NAMALWA (cell line): Measurements from ENCODE around the gene SLC16A11.
"Not testable (repeated sequence)": the region's sequence is repeated elsewhere in the genome, so short reads cannot be mapped to it uniquely, and the experiment has no call there.

ENCODE experiments used
- DNase-seq: peaks from one replicate; pipeline ENCODE4 v3.0.0-alpha.2; 2015; ENCODE audit warnings: low spot score

Gene SLC16A11, protein sequence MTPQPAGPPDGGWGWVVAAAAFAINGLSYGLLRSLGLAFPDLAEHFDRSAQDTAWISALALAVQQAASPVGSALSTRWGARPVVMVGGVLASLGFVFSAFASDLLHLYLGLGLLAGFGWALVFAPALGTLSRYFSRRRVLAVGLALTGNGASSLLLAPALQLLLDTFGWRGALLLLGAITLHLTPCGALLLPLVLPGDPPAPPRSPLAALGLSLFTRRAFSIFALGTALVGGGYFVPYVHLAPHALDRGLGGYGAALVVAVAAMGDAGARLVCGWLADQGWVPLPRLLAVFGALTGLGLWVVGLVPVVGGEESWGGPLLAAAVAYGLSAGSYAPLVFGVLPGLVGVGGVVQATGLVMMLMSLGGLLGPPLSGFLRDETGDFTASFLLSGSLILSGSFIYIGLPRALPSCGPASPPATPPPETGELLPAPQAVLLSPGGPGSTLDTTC

DNA sequence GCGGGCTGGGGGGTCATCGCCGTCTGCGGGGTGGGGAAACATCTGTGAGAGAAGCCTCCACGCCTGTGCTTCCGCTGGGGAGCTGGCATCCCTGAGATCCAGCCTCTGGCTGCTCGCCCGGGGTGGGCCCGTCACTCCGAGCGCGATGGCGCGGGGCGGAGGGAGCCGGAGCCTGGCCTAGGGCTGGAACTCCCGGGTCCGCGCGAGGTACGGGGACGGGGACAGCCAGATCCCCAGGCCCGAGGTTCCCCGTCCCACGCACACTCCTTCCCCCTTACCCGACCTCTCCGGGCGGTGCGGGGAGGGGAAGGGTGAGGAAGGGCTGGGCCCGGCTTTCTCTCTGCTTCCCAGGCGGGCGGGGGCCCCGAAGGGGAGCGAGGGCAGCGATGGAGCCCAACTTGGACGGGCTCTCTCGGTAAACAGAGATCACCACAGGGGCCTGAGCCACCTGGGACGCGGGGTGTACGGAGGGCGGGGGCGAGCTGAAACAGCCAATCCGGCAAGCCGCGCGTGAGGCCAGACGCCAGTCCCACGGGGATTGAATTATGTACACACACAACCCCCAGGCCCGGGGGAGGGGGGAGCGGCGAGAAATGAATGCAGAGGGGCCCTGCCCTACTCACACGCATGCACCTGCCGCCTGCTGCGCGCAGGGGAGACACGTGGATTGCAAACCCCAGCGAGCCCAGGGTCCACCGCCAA, at the start of gene SLC16A11:
TSS of gene SLC16A11 (minus strand) at position 596 of the 702 bp plus-strand sequence. CDS start at position 17, 579 bp downstream.
- no peak for DNase-seq

GRCh38 chr17:7091311-7092005, 47.6 kb upstream of the SLC16A11 start:
- not testable (repeated sequence) for DNase-seq

GRCh38 chr17:7089570-7089969, 45.7 kb upstream of the SLC16A11 start:
- DNase-seq, result not testable (repeated sequence)

DNA sequence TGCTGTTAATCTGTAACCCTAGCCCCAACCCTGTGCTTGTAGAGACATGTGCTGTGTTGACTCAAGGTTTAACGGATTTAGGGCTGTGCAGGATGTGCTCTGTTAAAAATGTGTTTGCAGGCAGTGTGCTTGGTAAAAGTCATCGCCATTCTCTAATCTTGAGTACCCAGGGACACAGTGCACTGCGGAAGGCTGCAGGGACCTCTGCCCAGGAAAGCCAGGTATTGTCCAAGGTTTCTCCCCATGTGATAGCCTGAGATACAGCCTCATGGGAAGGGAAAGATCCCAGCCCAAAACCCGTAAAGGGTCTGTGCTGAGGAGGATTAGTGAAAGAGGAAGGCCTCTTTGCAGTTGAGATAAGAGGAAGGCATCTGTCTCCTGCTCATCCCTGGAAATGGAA, 44.5 kb upstream of the SLC16A11 start:
- DNase-seq, result not testable (repeated sequence)

- no peak for DNase-seq
Measured at GRCh38 chr17:7084088-7084487, 40.2 kb upstream of the SLC16A11 start.

- no peak for DNase-seq
Measured at GRCh38 chr17:7083592-7083991, 39.7 kb upstream of the SLC16A11 start.

- DNase-seq, result no peak
Measured at GRCh38 chr17:7081341-7082062, 37.6 kb upstream of the SLC16A11 start.

DNA sequence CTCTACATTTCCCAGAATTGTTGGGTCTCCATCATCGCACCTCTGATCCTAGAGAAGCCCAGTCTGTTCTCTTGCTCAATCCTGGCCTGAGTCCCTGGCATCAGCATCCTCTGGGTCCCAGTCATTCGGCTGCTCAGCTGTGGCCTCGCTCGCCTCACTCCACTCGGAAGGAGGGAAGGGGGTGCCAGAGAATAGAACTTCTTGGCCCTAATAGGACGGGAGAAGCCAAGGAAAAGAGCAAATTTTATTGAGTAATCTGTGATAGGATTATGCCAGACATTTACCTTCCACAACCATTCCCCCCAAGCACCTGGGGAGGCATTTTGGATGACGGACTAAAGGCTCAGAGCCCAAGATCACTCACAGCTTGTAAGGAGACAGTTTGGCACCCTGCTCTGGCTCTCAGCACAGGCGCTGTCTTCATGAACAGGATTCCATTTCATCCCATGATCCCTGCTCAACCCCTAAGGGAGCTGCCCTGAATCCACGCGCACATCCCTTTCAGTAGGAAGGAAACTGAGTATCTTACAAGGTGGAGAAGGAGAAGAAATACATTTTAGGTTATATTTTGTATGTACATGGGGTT, 36.7 kb upstream of the SLC16A11 start:
- DNase-seq, result no peak

DNA sequence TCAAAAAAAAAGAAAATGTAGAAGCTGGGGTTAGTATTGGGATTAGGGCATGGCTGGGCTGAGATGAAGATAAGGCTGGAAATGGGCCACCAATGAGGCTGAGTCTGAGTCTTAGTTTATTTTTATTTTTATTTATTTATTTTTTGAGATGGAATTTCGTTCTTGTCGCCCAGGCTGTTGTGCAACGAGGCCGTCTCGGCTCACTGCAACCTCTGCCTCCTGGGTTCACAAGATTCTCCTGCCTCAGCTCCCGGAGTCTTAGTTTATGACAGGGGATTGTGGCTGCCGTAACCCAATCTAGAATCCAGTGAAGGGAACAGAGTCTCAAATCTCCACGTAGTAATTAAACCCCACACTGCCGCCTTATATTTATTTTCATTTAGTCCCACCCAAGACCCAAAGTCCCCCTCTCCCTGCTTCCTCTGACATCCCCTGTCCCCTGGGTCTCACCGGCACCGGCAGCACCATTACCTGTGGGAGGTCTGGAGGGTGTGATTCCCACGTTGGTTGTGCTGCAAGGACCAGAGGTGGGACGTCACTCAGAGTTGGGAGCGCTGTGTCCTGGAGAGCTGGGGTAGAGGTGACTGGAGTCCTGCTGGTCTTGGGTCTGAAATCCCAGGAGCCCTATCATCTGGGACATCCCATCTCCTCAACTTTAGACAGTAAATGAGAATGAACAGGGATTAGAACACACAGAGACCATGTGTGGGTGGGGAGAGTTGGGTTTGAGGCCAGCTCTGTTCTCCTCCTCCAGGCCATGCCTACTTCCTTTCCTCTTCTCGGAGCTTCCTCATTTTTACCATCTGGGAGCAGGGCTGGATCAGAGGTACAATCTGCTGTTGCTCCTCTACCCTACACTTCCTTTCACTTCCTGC, 35.9 kb upstream of the SLC16A11 start, which contains the start of gene CLEC10A:
TSS of gene CLEC10A (minus strand) at position 671 of the 875 bp plus-strand sequence. CDS start 1,439 bp downstream, outside the sequence.
- DNase-seq, result no peak

DNA sequence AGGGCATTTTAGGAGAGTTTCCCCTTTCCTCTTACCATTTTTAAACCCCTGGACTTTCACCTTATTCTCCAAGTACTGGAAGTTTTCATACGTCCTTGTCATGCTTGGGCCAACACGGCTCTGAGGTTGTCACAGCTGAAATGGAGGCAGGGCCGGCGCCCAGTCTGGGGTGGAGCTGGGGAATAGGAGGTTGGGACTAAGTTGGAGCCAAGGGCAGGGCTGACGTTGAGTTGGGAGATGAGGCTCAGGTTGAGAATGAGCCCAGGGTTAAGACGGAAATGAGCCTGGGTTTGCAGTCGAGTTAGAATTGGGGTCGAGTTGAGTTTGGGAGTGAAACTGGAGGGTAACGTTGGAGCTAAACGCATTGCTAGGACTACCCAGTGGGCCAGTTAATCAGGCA, 34.8 kb upstream of the SLC16A11 start:
- DNase-seq, result no peak

- DNase-seq, result no peak
Measured at GRCh38 chr17:7077911-7078546, 34.1 kb upstream of the SLC16A11 start.

- DNase-seq, result no peak
Measured at GRCh38 chr17:7074931-7075330, 31.0 kb upstream of the SLC16A11 start.

DNA sequence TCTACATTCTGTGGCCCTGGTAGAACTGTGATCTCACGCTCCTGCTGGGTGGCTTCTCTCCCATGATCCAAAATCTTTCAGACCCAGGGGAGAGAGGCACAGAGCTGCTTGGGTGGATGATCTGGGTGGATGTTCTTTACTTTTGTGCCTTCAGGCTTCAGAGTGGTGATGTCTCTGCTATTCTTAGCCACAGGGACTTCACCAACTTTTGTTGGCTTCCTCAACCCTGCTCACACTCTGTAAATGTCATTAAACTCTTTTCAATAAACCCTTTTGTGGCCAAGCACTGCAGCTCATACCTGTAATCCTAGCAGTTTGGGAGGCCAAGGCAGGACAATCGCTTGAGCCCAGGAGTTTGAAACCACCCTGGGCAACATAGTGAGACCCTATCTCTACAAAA, 28.5 kb upstream of the SLC16A11 start:
- DNase-seq, result no peak

GRCh38 chr17:7070712-7071111, 26.8 kb upstream of the SLC16A11 start:
- DNase-seq, result no peak

DNA sequence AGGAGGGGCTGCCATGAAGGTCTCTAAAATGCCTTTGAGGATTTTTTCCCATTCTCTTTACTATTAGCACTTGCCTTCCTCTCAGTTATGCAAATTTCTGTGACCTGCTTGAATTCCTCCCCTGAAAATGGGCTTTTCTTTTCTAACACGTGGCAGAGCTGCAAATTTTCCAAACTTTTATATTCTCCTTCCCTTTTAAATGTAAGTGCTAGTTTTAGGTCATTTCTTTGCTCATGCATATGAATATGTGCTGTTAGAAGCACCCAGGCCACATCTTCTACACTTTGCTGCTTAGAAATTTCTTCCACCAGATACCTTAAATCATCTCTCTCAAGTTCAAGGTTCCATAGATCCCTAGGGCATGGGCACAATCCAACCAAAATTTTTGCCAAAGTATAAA, 24.4 kb upstream of the SLC16A11 start:
- no peak for DNase-seq

DNA sequence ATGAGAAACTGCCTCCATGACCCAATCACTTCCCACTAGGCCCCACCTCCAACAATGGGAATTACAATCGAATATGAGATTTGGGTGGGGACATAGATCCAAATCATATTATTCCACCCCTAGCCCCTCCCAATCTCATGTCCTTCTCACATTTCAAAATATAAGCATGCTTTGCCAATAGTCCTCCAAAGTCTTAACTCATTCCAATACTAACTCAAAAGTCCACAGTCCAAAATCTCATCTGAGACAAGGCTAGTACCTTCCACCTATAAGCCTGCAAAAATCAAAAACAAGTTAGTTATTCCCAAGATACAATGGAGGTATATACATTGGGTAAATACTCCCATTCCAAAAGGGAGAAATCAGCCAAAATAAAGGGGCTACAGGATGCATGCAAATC, 23.3 kb upstream of the SLC16A11 start:
- DNase-seq, result no peak

GRCh38 chr17:7064261-7064660, 20.4 kb upstream of the SLC16A11 start:
- DNase-seq, result no peak

DNA sequence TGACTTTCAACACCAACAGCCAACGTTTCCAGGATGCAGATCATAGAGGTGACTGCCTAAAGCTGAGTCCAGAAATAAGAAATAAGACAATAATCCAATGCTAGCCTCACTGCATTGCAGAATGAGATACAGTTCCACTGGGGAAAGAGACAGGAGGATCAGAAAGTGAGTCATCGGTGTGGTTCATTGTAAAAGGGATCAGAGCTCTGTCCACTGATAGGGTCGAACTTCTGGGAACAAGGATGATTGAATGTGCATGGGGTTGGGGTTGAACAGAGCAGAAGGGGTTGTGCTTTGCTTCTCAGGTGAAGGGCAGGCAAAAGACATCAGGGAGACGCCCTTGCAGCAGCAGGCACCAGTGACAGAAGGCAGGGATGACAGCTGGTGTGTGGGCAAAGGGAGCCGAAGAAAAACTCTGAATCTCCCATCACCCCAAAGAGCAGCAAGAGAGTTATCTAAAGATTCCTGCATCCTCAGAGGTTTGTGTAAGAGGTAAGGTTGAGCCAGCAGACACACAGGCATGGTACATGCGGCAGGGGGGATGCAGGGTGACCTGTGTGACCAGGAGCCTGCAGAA, 19.7 kb upstream of the SLC16A11 start:
- no peak for DNase-seq

- no peak for DNase-seq
Measured at GRCh38 chr17:7060165-7060891, 16.4 kb upstream of the SLC16A11 start.
